CD8-positive, alpha-beta memory T cell (primary cell): Measurements from ENCODE around the gene PASK. TPM values are rescaled to one million over a fixed set of nuclear protein-coding genes. Genes with fewer than 3 reads are reported as not detected.
"Not testable (repeated sequence)": the region's sequence is repeated elsewhere in the genome, so short reads cannot be mapped to it uniquely, and the experiment has no call there.

Experiments used
- CTCF ChIA-PET: fragments of 350-600 bp; sonication (Branson Sonifier 250); formaldehyde crosslinking; loops from one replicate; lab custom pipeline; 2021; ENCODE audit warnings: antibody characterized with exemption; lab: Charles Lee
- POLR2A ChIA-PET: fragments of 350-600 bp; sonication (Branson Sonifier 250); formaldehyde crosslinking; loops from one replicate; lab custom pipeline; 2021; ENCODE audit warnings: antibody characterized with exemption; lab: Charles Lee
- DNase-seq, 5 donors: peaks; one replicate each; pipeline versions ENCODE4 v3.0.0 to v3.0.0-alpha.2; 2020 to 2022; ENCODE audit warnings: mixed read lengths in 1 of 5
- H3K27ac ChIP-seq: one replicate; pipeline ENCODE4 v1.7.0; 2013; ENCODE audit warnings: low read depth, mild to moderate bottlenecking, low read length, moderate library complexity
- H3K27me3 ChIP-seq: 2 replicates; pipeline ENCODE4 v1.7.0; 2013; ENCODE audit warnings: low read length, mild to moderate bottlenecking; ENCODE audit not compliant: insufficient read depth, poor library complexity, severe bottlenecking
- H3K36me3 ChIP-seq: 2 replicates; pipeline ENCODE4 v1.7.0; 2013; ENCODE audit warnings: mild to moderate bottlenecking, low read length, moderate library complexity; ENCODE audit not compliant: insufficient read depth
- H3K4me1 ChIP-seq: 2 replicates; pipeline ENCODE4 v1.7.0; 2013; ENCODE audit warnings: mild to moderate bottlenecking, low read length, moderate library complexity; ENCODE audit not compliant: insufficient read depth
- H3K4me3 ChIP-seq: 2 replicates; pipeline ENCODE4 v1.7.0; 2013; ENCODE audit warnings: mild to moderate bottlenecking, low read length
- H3K9me3 ChIP-seq: 2 replicates; pipeline ENCODE4 v1.7.0; 2013; ENCODE audit warnings: mild to moderate bottlenecking, low read length
- H3K27ac Mint-ChIP-seq, 8 donors: one replicate each; pipeline ENCODE4 v1.8.0; 2020 to 2021; ENCODE audit warnings: mixed read lengths in 8 of 8, mild to moderate bottlenecking in 6 of 8, inconsistent platforms in 3 of 8, moderate library complexity in 3 of 8
- H3K27me3 Mint-ChIP-seq, 2 donors: one replicate each; pipeline ENCODE4 v1.8.0; 2020 to 2021; ENCODE audit warnings: mixed read lengths in 2 of 2, mild to moderate bottlenecking in 1 of 2, moderate library complexity in 1 of 2
- H3K36me3 Mint-ChIP-seq, 3 donors: one replicate each; pipeline ENCODE4 v1.8.0; 2020 to 2021; ENCODE audit warnings: mixed read lengths in 3 of 3, inconsistent platforms in 1 of 3, mild to moderate bottlenecking in 1 of 3
- H3K4me1 Mint-ChIP-seq, 3 donors: one replicate each; pipeline ENCODE4 v1.8.0; 2020 to 2021; ENCODE audit warnings: mixed read lengths in 3 of 3, inconsistent platforms in 1 of 3, mild to moderate bottlenecking in 1 of 3
- H3K4me3 Mint-ChIP-seq, 7 donors: one replicate each; pipeline ENCODE4 v1.8.0; 2020 to 2021; ENCODE audit warnings: mixed read lengths in 7 of 7, mild to moderate bottlenecking in 6 of 7, moderate library complexity in 4 of 7, inconsistent platforms in 2 of 7
- H3K9me3 Mint-ChIP-seq, 5 donors: one replicate each; pipeline ENCODE4 v1.8.0; 2020 to 2022; ENCODE audit warnings: mixed read lengths in 5 of 5, mild to moderate bottlenecking in 3 of 5, moderate library complexity in 2 of 5, inconsistent platforms in 1 of 5
- polyA plus RNA-seq: library from polyadenylated mRNA; unstranded; fragments of 300-500 nt; fragmentation: Illumina TruSeq; gene quantifications from one replicate; pipeline ENCODE4 v1.2.3, GENCODE V29; 2021
- total RNA-seq, 2 experiments: library from RNA; stranded (reverse); gene quantifications; one replicate each; pipeline ENCODE4 v1.2.3, GENCODE V29; 2021

The PASK gene
- total RNA-seq (10 to 100 TPM; 92.8 to 93.8 TPM), polyA plus RNA-seq (32.8 TPM)

- H3K9me3 ChIP-seq, result no peaks in the 10 kb centered on the region
- peaks cover 31 to 56% (median 52%) of the 10 kb centered on the region in 3 donors for H3K4me1 Mint-ChIP-seq
- H3K36me3 Mint-ChIP-seq, result peaks cover 0 to 34% (median 5%) of the 10 kb centered on the region in 3 donors
- no peaks in the 10 kb centered on the region for H3K9me3 Mint-ChIP-seq
- DNase-seq, result peak; percentile 87 to 95 (median 90)
- peaks cover 26% of the 10 kb centered on the region for H3K4me1 ChIP-seq
- ChIA-PET POLR2A (interaction anchor here (0.9 to 3.3 kb wide), 9 partner anchors 25 to 589 kb away, joined by 3 to 49 read pairs (median 11); partner anchors contain the start of genes DUSP28, HDLBP, MTERF4 and SEPTIN2), CTCF (interaction anchor here (0.7 to 4.2 kb wide), 15 partner anchors 9 to 655 kb away, joined by 3 to 67 read pairs (median 6); partner anchors contain the start of gene MTERF4)
- H3K27ac ChIP-seq, result peak within 1 kb of the TSS; percentile 68
- peak within 1 kb of the TSS; percentile 87 to 99 (median 94) for H3K27ac Mint-ChIP-seq
- H3K36me3 ChIP-seq, result no peaks in the 10 kb centered on the region
- H3K4me3 ChIP-seq, result peak within 1 kb of the TSS; percentile 97
- H3K27me3 Mint-ChIP-seq, result peaks cover 0 to 3% of the 10 kb centered on the region in 2 donors
- H3K27me3 ChIP-seq, result no peaks in the 10 kb centered on the region
- peak within 1 kb of the TSS; percentile 93 to 100 (median 97) for H3K4me3 Mint-ChIP-seq
These were observed at the start of gene PASK for GRCh38 chr2:241148891-241149674. Gene PASK, minus strand, starts transcription at chr2:241149472. Its CDS starts 6,440 bp downstream, at chr2:241143032.

GRCh38 chr2:241198381-241199279 is 49.4 kb upstream of the PASK start:
- POLR2A ChIA-PET, result no interaction called here
- Histone ChIP-seq H3K9me3 (no peaks in the 10 kb centered on the region), H3K4me1 (no peaks in the 10 kb centered on the region), H3K27ac (no peak overlapping the region), H3K27me3 (no peaks in the 10 kb centered on the region), H3K4me3 (no peak overlapping the region), H3K36me3 (no peaks in the 10 kb centered on the region)
- CTCF ChIA-PET, result interaction anchor here (1.1 kb wide), 1 partner anchor 12 kb away, joined by 3 read pairs; no protein-coding TSS in a partner anchor
- no peak overlapping the region for H3K4me3 Mint-ChIP-seq
- no peaks in the 10 kb centered on the region for H3K27me3 Mint-ChIP-seq
- no peak overlapping the region for H3K27ac Mint-ChIP-seq
- H3K9me3 Mint-ChIP-seq, result no peaks in the 10 kb centered on the region
- H3K36me3 Mint-ChIP-seq, result no peaks in the 10 kb centered on the region
- no peak for DNase-seq
- H3K4me1 Mint-ChIP-seq, result no peaks in the 10 kb centered on the region

- Mint-ChIP-seq H3K4me3 (no peak overlapping the region), H3K27ac (no peak overlapping the region), H3K9me3 (no peaks in the 10 kb centered on the region), H3K36me3 (no peaks in the 10 kb centered on the region), H3K4me1 (no peaks in the 10 kb centered on the region), H3K27me3 (no peaks in the 10 kb centered on the region)
- ChIA-PET POLR2A (no interaction called here), CTCF (interaction anchor here (1.1 kb wide), 1 partner anchor 11 kb away, joined by 3 read pairs; no protein-coding TSS in a partner anchor)
- no peaks in the 10 kb centered on the region for H3K27me3 ChIP-seq
- no peaks in the 10 kb centered on the region for H3K36me3 ChIP-seq
- no peak overlapping the region for H3K27ac ChIP-seq
- H3K9me3 ChIP-seq, result no peaks in the 10 kb centered on the region
- no peaks in the 10 kb centered on the region for H3K4me1 ChIP-seq
- H3K4me3 ChIP-seq, result no peak overlapping the region
- DNase-seq, result no peak
These were observed 48.7 kb upstream of the PASK start for GRCh38 chr2:241197947-241198346.

- H3K4me1 Mint-ChIP-seq, DNase-seq, H3K9me3 ChIP-seq, POLR2A ChIA-PET, H3K27me3 ChIP-seq, H3K36me3 Mint-ChIP-seq, CTCF ChIA-PET, H3K36me3 ChIP-seq, H3K4me3 ChIP-seq, H3K27me3 Mint-ChIP-seq, H3K4me1 ChIP-seq, H3K9me3 Mint-ChIP-seq, H3K27ac ChIP-seq, H3K4me3 Mint-ChIP-seq: not testable (repeated sequence)
- H3K27ac Mint-ChIP-seq, result peak overlapping the region in 1 of 8 donors; percentile 54
These were observed 48.0 kb upstream of the PASK start for GRCh38 chr2:241197246-241197645.

GRCh38 chr2:241195506-241196130 is 46.3 kb upstream of the PASK start:
- Mint-ChIP-seq H3K4me1 (no peaks in the 10 kb centered on the region), H3K27ac (no peak overlapping the region), H3K27me3 (no peaks in the 10 kb centered on the region), H3K9me3 (no peaks in the 10 kb centered on the region), H3K36me3 (no peaks in the 10 kb centered on the region), H3K4me3 (no peak overlapping the region)
- no peak overlapping the region for H3K4me3 ChIP-seq
- no peaks in the 10 kb centered on the region for H3K4me1 ChIP-seq
- H3K9me3 ChIP-seq, result no peaks in the 10 kb centered on the region
- POLR2A ChIA-PET, result no interaction called here
- H3K27ac ChIP-seq, result no peak overlapping the region
- no peak for DNase-seq
- CTCF ChIA-PET, result no interaction called here
- no peaks in the 10 kb centered on the region for H3K27me3 ChIP-seq
- no peaks in the 10 kb centered on the region for H3K36me3 ChIP-seq

- no peaks in the 10 kb centered on the region for H3K9me3 ChIP-seq
- H3K4me1 Mint-ChIP-seq, result no peaks in the 10 kb centered on the region
- POLR2A ChIA-PET, result no interaction called here
These were observed 45.5 kb upstream of the PASK start for GRCh38 chr2:241194811-241195210.

GRCh38 chr2:241193271-241193670 is 44.0 kb upstream of the PASK start:
- no peaks in the 10 kb centered on the region for H3K4me1 Mint-ChIP-seq
- POLR2A ChIA-PET, result no interaction called here
- H3K27ac ChIP-seq, result no peak overlapping the region
- H3K9me3 Mint-ChIP-seq, result no peaks in the 10 kb centered on the region
- no peaks in the 10 kb centered on the region for H3K9me3 ChIP-seq
- no peak for DNase-seq
- H3K4me3 ChIP-seq, result no peak overlapping the region
- H3K36me3 ChIP-seq, result no peaks in the 10 kb centered on the region
- no peaks in the 10 kb centered on the region for H3K27me3 Mint-ChIP-seq
- H3K4me3 Mint-ChIP-seq, result no peak overlapping the region
- CTCF ChIA-PET, result interaction anchor here (0.7 kb wide), 1 partner anchor 116 kb away, joined by 3 read pairs; no protein-coding TSS in a partner anchor
- no peaks in the 10 kb centered on the region for H3K36me3 Mint-ChIP-seq
- H3K27ac Mint-ChIP-seq, result peak overlapping the region in 1 of 8 donors; percentile 4
- H3K27me3 ChIP-seq, result no peaks in the 10 kb centered on the region
- H3K4me1 ChIP-seq, result no peaks in the 10 kb centered on the region

More at GRCh38 chr2:241194811-241195210, 45.5 kb upstream of the PASK start:
- Histone ChIP-seq H3K4me3 (no peak overlapping the region), H3K27me3 (no peaks in the 10 kb centered on the region), H3K36me3 (no peaks in the 10 kb centered on the region), H3K27ac (no peak overlapping the region), H3K4me1 (no peaks in the 10 kb centered on the region)
- Mint-ChIP-seq H3K9me3 (no peaks in the 10 kb centered on the region), H3K4me3 (no peak overlapping the region), H3K27ac (no peak overlapping the region), H3K36me3 (no peaks in the 10 kb centered on the region), H3K27me3 (no peaks in the 10 kb centered on the region)
- DNase-seq, result no peak
- CTCF ChIA-PET, result no interaction called here
